Mesenchymal stem cell (in vitro differentiated cells and primary cell): ENCODE data around the gene PCDHA3.
"Not testable (repeated sequence)": the region's sequence is repeated elsewhere in the genome, so short reads cannot be mapped to it uniquely, and the experiment has no call there.

Experiments used
- DNase-seq: peaks from one replicate; pipeline ENCODE4 v3.0.0-alpha.2; 2013
- H2AFZ ChIP-seq: one replicate; pipeline ENCODE4 v1.6.1; 2013; ENCODE audit warnings: low read depth, mild to moderate bottlenecking, control low read depth, inconsistent platforms, low read length, moderate library complexity
- H2AK5ac ChIP-seq: 2 replicates; pipeline ENCODE4 v1.6.1; 2013; ENCODE audit warnings: low read length, moderate library complexity, mild to moderate bottlenecking, inconsistent platforms; ENCODE audit not compliant: severe bottlenecking
- H2BK120ac ChIP-seq: one replicate; pipeline ENCODE4 v1.6.1; 2013; ENCODE audit warnings: low read depth, mild to moderate bottlenecking, inconsistent platforms, low read length, moderate library complexity
- H2BK12ac ChIP-seq, 2 experiments: one replicate each; pipeline ENCODE4 v1.6.1; 2013; ENCODE audit warnings: inconsistent platforms in 2 of 2, low read length in 2 of 2, mild to moderate bottlenecking in 2 of 2, moderate library complexity in 2 of 2, control low read depth in 1 of 2
- H2BK15ac ChIP-seq: one replicate; pipeline ENCODE4 v1.6.1; 2013; ENCODE audit warnings: mild to moderate bottlenecking, low read depth, inconsistent platforms; ENCODE audit not compliant: poor library complexity, severe bottlenecking
- H2BK5ac ChIP-seq: 2 replicates; pipeline ENCODE4 v1.6.1; 2013; ENCODE audit warnings: low read depth, mild to moderate bottlenecking, low read length, control low read depth, inconsistent platforms; ENCODE audit not compliant: poor library complexity, severe bottlenecking
- H3K14ac ChIP-seq, 2 experiments: one replicate each; pipeline ENCODE4 v1.6.1; 2013; ENCODE audit warnings: inconsistent platforms in 2 of 2, low read length in 2 of 2, control low read depth in 1 of 2, mild to moderate bottlenecking in 1 of 2, moderate library complexity in 1 of 2
- H3K18ac ChIP-seq, 2 experiments: one replicate each; pipeline ENCODE4 v1.6.1; 2013; ENCODE audit warnings: inconsistent platforms in 2 of 2, low read length in 2 of 2, control low read depth in 1 of 2, low read depth in 1 of 2, mild to moderate bottlenecking in 1 of 2
- H3K23ac ChIP-seq, 2 experiments: one replicate each; pipeline ENCODE4 v1.6.1; 2013; ENCODE audit warnings: inconsistent platforms in 2 of 2, low read length in 2 of 2, mild to moderate bottlenecking in 2 of 2, moderate library complexity in 2 of 2, control low read depth in 1 of 2
- H3K27ac ChIP-seq: 2 replicates; pipeline ENCODE4 v1.5.1; 2013; ENCODE audit warnings: mild to moderate bottlenecking, moderate library complexity, low read length, control low read depth, inconsistent platforms; ENCODE audit not compliant: poor library complexity, severe bottlenecking
- H3K27me3 ChIP-seq, 2 experiments: 2 replicates each; pipeline versions ENCODE4 v1.6.1 to v1.7.0; 2013; ENCODE audit warnings: low read length in 2 of 2, mild to moderate bottlenecking in 2 of 2, moderate library complexity in 2 of 2, control low read depth in 1 of 2, inconsistent platforms in 1 of 2; ENCODE audit not compliant: control insufficient read depth in 1 of 2, insufficient read depth in 1 of 2
- H3K36me3 ChIP-seq, 2 experiments: 2 replicates each; pipeline versions ENCODE4 v1.6.1 to v1.7.0; 2013; ENCODE audit warnings: low read length in 2 of 2, control low read depth in 1 of 2, inconsistent platforms in 1 of 2, low read depth in 1 of 2, mild to moderate bottlenecking in 1 of 2; ENCODE audit not compliant: insufficient read depth in 2 of 2, control insufficient read depth in 1 of 2
- H3K4ac ChIP-seq, 2 experiments: one replicate each; pipeline ENCODE4 v1.6.1; 2013; ENCODE audit warnings: inconsistent platforms in 2 of 2, low read length in 2 of 2, mild to moderate bottlenecking in 2 of 2, moderate library complexity in 2 of 2, control low read depth in 1 of 2, low read depth in 1 of 2
- H3K4me1 ChIP-seq: 2 replicates; pipeline ENCODE4 v1.6.1; 2013; ENCODE audit warnings: low read depth, low read length, control low read depth; ENCODE audit not compliant: control insufficient read depth, insufficient read depth
- H3K4me2 ChIP-seq: 2 replicates; pipeline ENCODE4 v1.6.1; 2013; ENCODE audit warnings: low read length, mild to moderate bottlenecking, inconsistent platforms; ENCODE audit not compliant: poor library complexity, severe bottlenecking
- H3K4me3 ChIP-seq, 2 experiments: 2 replicates each; pipeline versions ENCODE4 v1.5.1 to v1.7.0; 2013; ENCODE audit warnings: low read length in 2 of 2, mild to moderate bottlenecking in 2 of 2, control low read depth in 1 of 2, low read depth in 1 of 2; ENCODE audit not compliant: insufficient read depth in 1 of 2
- H3K79me1 ChIP-seq: replicated peaks from 2 replicates; pipeline ENCODE4 v1.6.1; 2013; ENCODE audit warnings: mild to moderate bottlenecking, control low read depth, low read length, inconsistent platforms; ENCODE audit not compliant: poor library complexity, severe bottlenecking
- H3K9ac ChIP-seq: 2 replicates; pipeline ENCODE4 v1.7.0; 2013; ENCODE audit warnings: mild to moderate bottlenecking, low read length, moderate library complexity
- H3K9me3 ChIP-seq: 2 replicates; pipeline ENCODE4 v1.7.0; 2013; ENCODE audit warnings: mild to moderate bottlenecking, low read length; ENCODE audit not compliant: control insufficient read depth
- H4K8ac ChIP-seq: one replicate; pipeline ENCODE4 v1.6.1; 2013; ENCODE audit warnings: inconsistent platforms, mild to moderate bottlenecking, low read length, moderate library complexity
- H4K91ac ChIP-seq: one replicate; pipeline ENCODE4 v1.6.1; 2013; ENCODE audit warnings: mild to moderate bottlenecking, low read length, inconsistent platforms
- WGBS: methylation state at CpG from one replicate; pipeline ENCODE4 v1.1.7; 2013; ENCODE audit warnings: mixed read lengths; 5-methylcytosine and 5-hydroxymethylcytosine counted together

Gene PCDHA3

DNA sequence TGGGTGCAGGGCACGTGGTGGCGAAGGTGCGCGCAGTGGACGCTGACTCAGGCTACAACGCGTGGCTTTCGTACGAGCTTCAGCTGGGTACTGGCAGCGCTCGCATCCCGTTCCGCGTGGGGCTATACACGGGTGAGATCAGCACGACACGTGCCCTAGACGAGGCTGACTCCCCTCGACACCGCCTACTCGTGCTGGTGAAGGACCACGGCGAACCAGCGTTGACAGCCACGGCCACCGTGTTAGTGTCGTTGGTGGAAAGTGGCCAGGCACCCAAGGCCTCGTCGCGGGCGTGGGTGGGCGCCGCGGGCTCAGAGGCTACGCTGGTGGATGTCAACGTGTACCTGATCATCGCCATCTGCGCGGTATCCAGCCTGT lies 4.2 kb upstream of the PCDHA3 start:
- Histone ChIP-seq H3K4me2 (no peak overlapping the region), H3K27me3 (no peaks in the 10 kb centered on the region), H2BK5ac (no peak overlapping the region), H3K4me1 (no peaks in the 10 kb centered on the region), H3K4ac (no peak overlapping the region), H3K36me3 (peaks cover 0 to 8% of the 10 kb centered on the region in 2 experiments), H3K9ac (no peak overlapping the region), H2AK5ac (no peak overlapping the region), H3K27ac (no peak overlapping the region), H4K8ac (no peak overlapping the region), H2BK12ac (no peak overlapping the region), H3K79me1 (no peaks in the 10 kb centered on the region), H2BK120ac (no peak overlapping the region), H2BK15ac (no peak overlapping the region), H3K18ac (no peak overlapping the region), H3K23ac (no peak overlapping the region), H3K4me3 (no peak overlapping the region), H3K9me3 (peaks cover 73% of the 10 kb centered on the region), H2AFZ (no peak overlapping the region), H4K91ac (no peak overlapping the region), H3K14ac (no peak overlapping the region)
- WGBS = 98% methylated on average over 39 of the region's 39 CpGs
- DNase-seq = no peak

DNA sequence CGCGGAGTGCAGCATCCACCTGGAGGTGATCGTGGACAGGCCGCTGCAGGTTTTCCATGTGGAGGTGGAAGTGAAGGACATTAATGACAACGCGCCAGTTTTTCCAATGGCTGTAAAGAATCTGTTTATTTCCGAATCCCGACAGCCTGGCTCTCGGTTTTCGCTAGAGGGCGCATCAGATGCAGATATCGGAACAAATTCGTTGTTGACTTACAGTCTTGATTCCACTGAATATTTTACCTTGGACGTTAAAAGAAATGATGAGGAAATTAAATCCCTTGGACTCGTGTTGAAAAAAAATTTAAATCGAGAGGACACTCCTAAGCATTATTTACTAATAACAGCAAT lies 611 bp downstream of the PCDHA3 start:
- Histone ChIP-seq H3K14ac (no peak overlapping the region), H2AK5ac (no peak overlapping the region), H2AFZ (no peak overlapping the region), H2BK120ac (no peak overlapping the region), H2BK15ac (no peak overlapping the region), H3K4me3 (peak overlapping the region in 1 of 2 experiments; percentile 58), H3K4ac (no peak overlapping the region), H3K4me1 (peaks cover 5% of the 10 kb centered on the region), H3K4me2 (no peak overlapping the region), H3K27me3 (no peaks in the 10 kb centered on the region), H3K9ac (peak overlapping the region; percentile 26), H3K79me1 (peaks cover 3% of the 10 kb centered on the region), H2BK5ac (no peak overlapping the region), H3K23ac (no peak overlapping the region), H2BK12ac (no peak overlapping the region), H4K8ac (no peak overlapping the region), H3K9me3 (peaks cover 71% of the 10 kb centered on the region), H3K18ac (no peak overlapping the region), H3K27ac (no peak overlapping the region), H4K91ac (no peak overlapping the region), H3K36me3 (peaks cover 0 to 14% of the 10 kb centered on the region in 2 experiments)
- DNase-seq = no peak
- WGBS = 83% methylated on average over 16 of the region's 16 CpGs

DNA sequence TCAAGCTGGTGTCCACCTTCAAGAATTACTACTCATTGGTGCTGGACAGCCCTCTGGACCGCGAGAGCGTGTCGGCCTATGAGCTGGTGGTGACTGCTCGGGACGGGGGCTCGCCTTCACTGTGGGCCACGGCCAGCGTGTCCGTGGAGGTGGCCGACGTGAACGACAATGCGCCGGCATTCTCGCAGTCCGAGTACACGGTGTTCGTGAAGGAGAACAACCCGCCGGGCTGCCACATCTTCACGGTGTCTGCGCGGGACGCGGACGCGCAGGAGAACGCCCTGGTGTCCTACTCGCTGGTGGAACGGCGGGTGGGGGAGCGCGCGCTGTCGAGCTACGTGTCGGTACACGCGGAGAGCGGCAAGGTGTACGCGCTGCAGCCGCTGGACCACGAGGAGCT lies 1.5 kb downstream of the PCDHA3 start:
- not testable (repeated sequence) for H3K79me1 ChIP-seq

DNA sequence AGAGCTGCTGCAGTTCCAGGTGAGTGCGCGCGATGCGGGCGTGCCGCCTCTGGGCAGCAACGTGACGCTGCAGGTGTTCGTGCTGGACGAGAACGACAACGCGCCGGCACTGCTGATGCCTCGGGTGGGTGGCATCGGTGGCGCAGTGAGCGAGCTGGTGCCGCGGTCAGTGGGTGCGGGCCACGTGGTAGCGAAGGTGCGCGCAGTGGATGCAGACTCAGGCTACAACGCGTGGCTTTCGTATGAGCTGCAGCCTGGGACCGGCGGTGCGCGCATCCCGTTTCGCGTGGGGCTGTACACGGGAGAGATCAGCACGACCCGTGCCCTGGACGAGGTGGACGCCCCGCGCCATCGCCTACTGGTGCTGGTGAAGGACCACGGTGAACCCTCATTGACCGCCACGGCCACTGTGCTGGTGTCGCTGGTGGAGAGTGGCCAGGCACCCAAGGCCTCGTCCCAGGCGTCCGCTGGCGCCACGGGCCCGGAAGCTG lies 2.0 kb downstream of the PCDHA3 start:
- H3K27me3 ChIP-seq = no peaks in the 10 kb centered on the region
- 98% methylated on average over 53 of the region's 53 CpGs for WGBS
- H4K91ac ChIP-seq = no peak overlapping the region
- H2BK15ac ChIP-seq = no peak overlapping the region
- no peak overlapping the region for H2BK120ac ChIP-seq
- H3K4me2 ChIP-seq = no peak overlapping the region
- H3K79me1 ChIP-seq = peaks cover 3% of the 10 kb centered on the region
- H3K4ac ChIP-seq = no peak overlapping the region
- no peak overlapping the region for H2BK12ac ChIP-seq
- H2BK5ac ChIP-seq = no peak overlapping the region
- H2AK5ac ChIP-seq = no peak overlapping the region
- H3K14ac ChIP-seq = no peak overlapping the region
- no peak overlapping the region for H3K9ac ChIP-seq
- no peak overlapping the region for H3K18ac ChIP-seq
- peaks cover 5% of the 10 kb centered on the region for H3K4me1 ChIP-seq
- H4K8ac ChIP-seq = no peak overlapping the region
- no peak for DNase-seq
- H3K9me3 ChIP-seq = peaks cover 75% of the 10 kb centered on the region
- no peak overlapping the region for H2AFZ ChIP-seq
- H3K4me3 ChIP-seq = peak overlapping the region in 1 of 2 experiments; percentile 6
- no peak overlapping the region for H3K23ac ChIP-seq
- no peak overlapping the region for H3K27ac ChIP-seq
- peaks cover 0 to 8% of the 10 kb centered on the region in 2 experiments for H3K36me3 ChIP-seq

More for the DNA sequence above, 1.5 kb downstream of the PCDHA3 start:
- not testable (repeated sequence) for H3K4ac ChIP-seq, H3K14ac ChIP-seq, DNase-seq, H3K4me3 ChIP-seq, H3K4me2 ChIP-seq, H3K27ac ChIP-seq, H3K4me1 ChIP-seq, H2BK5ac ChIP-seq, H2AK5ac ChIP-seq, H2BK12ac ChIP-seq, H2BK120ac ChIP-seq, H3K18ac ChIP-seq, H4K91ac ChIP-seq, H3K36me3 ChIP-seq, H3K27me3 ChIP-seq, H3K23ac ChIP-seq, H2BK15ac ChIP-seq, H4K8ac ChIP-seq, H3K9ac ChIP-seq, H2AFZ ChIP-seq
- peaks cover 72% of the 10 kb centered on the region for H3K9me3 ChIP-seq
- 97% methylated on average over 44 of the region's 45 CpGs for WGBS
